Transverse colon (tissue), 4 donors: Measurements from ENCODE around the gene KLHL1.

Experiments
- CTCF ChIP-seq, 5 experiments: fragments of 200-600 bp in 3 of 5; fragments of 450-650 bp in 2 of 5; sonication (generic) in 3 of 5; IDR thresholded peaks; 1 replicate in 2 of 5; 2 replicates in 3 of 5; pipeline ENCODE4 v1.5.1; 2016 to 2017; ENCODE audit warnings: antibody characterized with exemption in 5 of 5, inconsistent platforms in 3 of 5, mild to moderate bottlenecking in 2 of 5, moderate library complexity in 1 of 5
- POLR2A ChIP-seq: fragments of 450-650 bp; IDR thresholded peaks from one replicate; pipeline ENCODE4 v1.6.1; 2016; ENCODE audit warnings: antibody characterized with exemption, mild to moderate bottlenecking, moderate library complexity
- POLR2AphosphoS5 ChIP-seq, 3 donors: sonication (generic); formaldehyde crosslinking; IDR thresholded peaks; one replicate each; pipeline ENCODE4 v1.6.1; 2016; ENCODE audit warnings: antibody characterized with exemption in 3 of 3

- no peak for TF ChIP-seq CTCF (IDR thresholded peaks at IDR 0.05)
- no peak for TF ChIP-seq POLR2AphosphoS5 (IDR thresholded peaks at IDR 0.05)
- TF ChIP-seq POLR2A: no peak
These were observed 448.1 kb downstream of the KLHL1 start for GRCh38 chr13:69660155-69660554.
